ENCODE data around the gene TRIM5.

The TRIM5 gene

GRCh38 chr11:5621580-5621979 lies 63.3 kb downstream of the TRIM5 start:
- no peak for DNase-seq

GRCh38 chr11:5620651-5621521 lies 64.0 kb downstream of the TRIM5 start:
- DNase-seq = no peak

GRCh38 chr11:5618807-5619206 lies 66.1 kb downstream of the TRIM5 start:
- DNase-seq = no peak

All from central memory CD4-positive, alpha-beta T cell (primary cell).